CD8-positive, alpha-beta memory T cell (primary cell): ENCODE measurements around the gene PLA2G10. TPM values are rescaled to one million over a fixed set of nuclear protein-coding genes. Genes with fewer than 3 reads are reported as not detected.
"Not testable (repeated sequence)": the region's sequence is repeated elsewhere in the genome, so short reads cannot be mapped to it uniquely, and the experiment has no call there.

Experiments used
- CTCF ChIA-PET: fragments of 350-600 bp; sonication (Branson Sonifier 250); formaldehyde crosslinking; loops from one replicate; lab custom pipeline; 2021; ENCODE audit warnings: antibody characterized with exemption; lab: Charles Lee
- POLR2A ChIA-PET: fragments of 350-600 bp; sonication (Branson Sonifier 250); formaldehyde crosslinking; loops from one replicate; lab custom pipeline; 2021; ENCODE audit warnings: antibody characterized with exemption; lab: Charles Lee
- DNase-seq, 5 donors: peaks; one replicate each; pipeline versions ENCODE4 v3.0.0 to v3.0.0-alpha.2; 2020 to 2022; ENCODE audit warnings: mixed read lengths in 1 of 5
- H3K27ac ChIP-seq: one replicate; pipeline ENCODE4 v1.7.0; 2013; ENCODE audit warnings: low read depth, mild to moderate bottlenecking, low read length, moderate library complexity
- H3K27me3 ChIP-seq: 2 replicates; pipeline ENCODE4 v1.7.0; 2013; ENCODE audit warnings: low read length, mild to moderate bottlenecking; ENCODE audit not compliant: insufficient read depth, poor library complexity, severe bottlenecking
- H3K36me3 ChIP-seq: 2 replicates; pipeline ENCODE4 v1.7.0; 2013; ENCODE audit warnings: mild to moderate bottlenecking, low read length, moderate library complexity; ENCODE audit not compliant: insufficient read depth
- H3K4me1 ChIP-seq: 2 replicates; pipeline ENCODE4 v1.7.0; 2013; ENCODE audit warnings: mild to moderate bottlenecking, low read length, moderate library complexity; ENCODE audit not compliant: insufficient read depth
- H3K4me3 ChIP-seq: 2 replicates; pipeline ENCODE4 v1.7.0; 2013; ENCODE audit warnings: mild to moderate bottlenecking, low read length
- H3K9me3 ChIP-seq: 2 replicates; pipeline ENCODE4 v1.7.0; 2013; ENCODE audit warnings: mild to moderate bottlenecking, low read length
- H3K27ac Mint-ChIP-seq, 8 donors: one replicate each; pipeline ENCODE4 v1.8.0; 2020 to 2021; ENCODE audit warnings: mixed read lengths in 8 of 8, mild to moderate bottlenecking in 6 of 8, inconsistent platforms in 3 of 8, moderate library complexity in 3 of 8
- H3K27me3 Mint-ChIP-seq, 2 donors: one replicate each; pipeline ENCODE4 v1.8.0; 2020 to 2021; ENCODE audit warnings: mixed read lengths in 2 of 2, mild to moderate bottlenecking in 1 of 2, moderate library complexity in 1 of 2
- H3K36me3 Mint-ChIP-seq, 3 donors: one replicate each; pipeline ENCODE4 v1.8.0; 2020 to 2021; ENCODE audit warnings: mixed read lengths in 3 of 3, inconsistent platforms in 1 of 3, mild to moderate bottlenecking in 1 of 3
- H3K4me1 Mint-ChIP-seq, 3 donors: one replicate each; pipeline ENCODE4 v1.8.0; 2020 to 2021; ENCODE audit warnings: mixed read lengths in 3 of 3, inconsistent platforms in 1 of 3, mild to moderate bottlenecking in 1 of 3
- H3K4me3 Mint-ChIP-seq, 7 donors: one replicate each; pipeline ENCODE4 v1.8.0; 2020 to 2021; ENCODE audit warnings: mixed read lengths in 7 of 7, mild to moderate bottlenecking in 6 of 7, moderate library complexity in 4 of 7, inconsistent platforms in 2 of 7
- H3K9me3 Mint-ChIP-seq, 5 donors: one replicate each; pipeline ENCODE4 v1.8.0; 2020 to 2022; ENCODE audit warnings: mixed read lengths in 5 of 5, mild to moderate bottlenecking in 3 of 5, moderate library complexity in 2 of 5, inconsistent platforms in 1 of 5
- polyA plus RNA-seq: library from polyadenylated mRNA; unstranded; fragments of 300-500 nt; fragmentation: Illumina TruSeq; gene quantifications from one replicate; pipeline ENCODE4 v1.2.3, GENCODE V29; 2021
- total RNA-seq, 2 experiments: library from RNA; stranded (reverse); gene quantifications; one replicate each; pipeline ENCODE4 v1.2.3, GENCODE V29; 2021

PLA2G10 gene
- total and polyA plus RNA-seq, 3 experiments from 2014 or later: not detected

DNA sequence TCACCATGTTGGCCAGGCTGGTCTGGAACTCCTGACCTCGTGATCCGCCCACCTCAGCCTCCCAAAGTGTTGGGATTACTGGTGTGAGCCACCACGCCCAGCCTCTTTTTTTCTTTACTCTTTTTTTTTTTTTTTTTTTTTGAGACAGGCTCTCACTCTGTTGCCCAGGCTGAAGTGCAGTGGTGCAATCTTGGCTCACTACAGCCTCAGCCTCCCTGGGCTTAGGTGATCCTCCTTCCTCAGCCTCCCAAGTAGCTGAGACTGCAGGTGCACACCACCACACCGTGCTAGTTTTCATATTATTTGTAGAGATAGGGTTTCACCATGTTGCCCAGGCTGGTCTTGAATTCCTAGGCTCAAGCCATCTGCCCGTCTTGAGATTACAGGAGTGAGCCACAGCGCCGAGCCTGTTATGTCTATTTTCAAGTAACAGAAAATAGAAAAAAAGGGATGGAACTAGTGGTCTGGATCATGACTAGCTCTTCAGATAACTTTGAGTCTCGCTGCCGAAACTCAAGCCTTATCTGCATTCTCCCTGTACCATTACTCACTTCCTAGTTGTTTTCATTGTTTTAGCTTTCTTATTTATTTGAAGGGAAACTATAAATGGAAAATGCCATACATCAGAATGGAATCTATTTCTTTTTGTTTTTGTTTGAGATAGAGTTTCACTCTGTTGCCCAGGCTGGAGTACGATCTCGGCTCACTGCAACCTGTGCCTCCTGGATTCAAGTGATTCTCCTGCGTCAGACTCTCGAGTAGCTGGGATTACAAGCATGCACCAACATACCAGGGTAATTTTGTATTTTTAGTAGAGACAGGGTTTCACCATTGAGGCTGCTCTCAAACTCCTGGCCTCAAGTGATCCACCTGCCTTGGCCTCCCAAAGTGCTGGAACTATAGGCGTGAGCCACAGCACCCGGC, 8.0 kb downstream of the PLA2G10 start:
- H3K36me3 Mint-ChIP-seq, H3K27me3 ChIP-seq, H3K27ac Mint-ChIP-seq, H3K9me3 ChIP-seq, H3K4me1 ChIP-seq, H3K4me3 Mint-ChIP-seq, CTCF ChIA-PET, DNase-seq, H3K36me3 ChIP-seq, H3K27me3 Mint-ChIP-seq, POLR2A ChIA-PET, H3K4me3 ChIP-seq, H3K27ac ChIP-seq, H3K9me3 Mint-ChIP-seq, H3K4me1 Mint-ChIP-seq: not testable (repeated sequence)

DNA sequence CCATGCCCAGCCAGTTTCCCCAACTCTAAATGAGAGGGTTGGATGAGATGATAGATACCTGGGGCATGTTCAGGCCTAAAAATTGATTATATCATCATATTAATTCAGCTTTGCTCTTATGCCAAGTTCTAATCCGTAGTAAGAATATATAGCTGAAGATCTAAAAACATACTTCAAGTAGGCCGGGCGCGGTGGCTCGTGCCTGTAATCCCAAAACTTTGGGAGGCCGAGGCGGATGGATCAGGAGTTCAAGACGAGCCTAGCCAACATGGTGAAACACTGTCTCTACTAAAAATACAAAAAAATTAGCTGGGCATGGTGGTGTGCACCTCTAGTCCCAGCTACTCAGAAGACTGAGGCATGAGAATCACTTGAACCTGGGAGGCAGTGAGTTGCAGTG, 12.0 kb downstream of the PLA2G10 start:
- Histone ChIP-seq H3K9me3 (no peaks in the 10 kb centered on the region), H3K36me3 (no peaks in the 10 kb centered on the region), H3K4me1 (no peaks in the 10 kb centered on the region), H3K27me3 (no peaks in the 10 kb centered on the region), H3K4me3 (no peak overlapping the region), H3K27ac (no peak overlapping the region)
- POLR2A ChIA-PET: no interaction called here
- Mint-ChIP-seq H3K27ac (peak overlapping the region in 1 of 8 donors; percentile 19), H3K27me3 (peaks cover 3 to 14% of the 10 kb centered on the region in 2 donors), H3K9me3 (no peaks in the 10 kb centered on the region), H3K36me3 (no peaks in the 10 kb centered on the region), H3K4me1 (no peaks in the 10 kb centered on the region), H3K4me3 (no peak overlapping the region)
- CTCF ChIA-PET: interaction anchor here (0.7 kb wide), 1 partner anchor 19 kb away, joined by 3 read pairs; no protein-coding TSS in a partner anchor
- DNase-seq: no peak

DNA sequence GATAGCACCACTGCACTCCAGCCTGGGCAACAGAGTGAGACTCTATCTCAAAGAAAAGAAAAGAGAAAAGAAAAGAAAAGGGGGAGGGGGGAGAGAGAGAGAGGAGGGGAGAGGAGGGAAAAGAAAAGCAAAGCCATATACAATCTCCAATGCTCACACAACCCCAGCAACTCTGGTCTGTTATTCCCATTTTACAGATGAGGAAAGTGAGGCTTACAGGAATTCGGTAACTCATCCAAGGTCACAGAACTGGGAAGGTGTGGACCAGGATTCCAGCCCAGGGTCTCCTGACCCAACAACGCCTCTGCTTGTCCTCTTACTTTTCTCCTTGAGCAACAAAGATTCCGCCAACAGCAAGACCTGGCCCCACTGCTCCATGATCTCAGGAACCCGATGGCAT, 13.0 kb downstream of the PLA2G10 start:
- H3K4me1 Mint-ChIP-seq: no peaks in the 10 kb centered on the region
- Histone ChIP-seq H3K27ac (no peak overlapping the region), H3K9me3 (no peaks in the 10 kb centered on the region), H3K4me1 (no peaks in the 10 kb centered on the region), H3K36me3 (no peaks in the 10 kb centered on the region), H3K4me3 (no peak overlapping the region), H3K27me3 (no peaks in the 10 kb centered on the region)
- no peaks in the 10 kb centered on the region for H3K9me3 Mint-ChIP-seq
- no peaks in the 10 kb centered on the region for H3K36me3 Mint-ChIP-seq
- H3K4me3 Mint-ChIP-seq: no peak overlapping the region
- CTCF ChIA-PET: no interaction called here
- POLR2A ChIA-PET: no interaction called here
- DNase-seq: no peak
- H3K27ac Mint-ChIP-seq: no peak overlapping the region
- peaks cover 3 to 14% of the 10 kb centered on the region in 2 donors for H3K27me3 Mint-ChIP-seq

DNA sequence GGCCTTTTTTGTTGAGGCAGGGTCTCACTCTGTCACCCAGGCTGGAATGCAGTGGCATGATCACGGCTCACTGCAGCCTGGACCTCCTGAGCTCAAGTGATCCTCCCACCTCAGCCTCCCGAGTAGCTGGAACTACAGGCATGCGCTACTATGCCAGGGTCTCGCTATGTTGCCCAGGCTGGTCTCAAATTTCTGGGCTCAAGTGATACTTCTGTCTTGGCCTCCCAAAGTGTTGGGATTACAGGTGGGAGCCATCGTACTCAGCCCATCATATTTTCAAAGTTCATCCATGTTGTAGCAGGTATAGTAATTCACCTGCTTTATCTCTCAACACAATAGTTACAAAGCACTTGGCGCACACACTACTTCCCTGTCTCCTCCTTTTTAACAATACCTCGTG, 13.7 kb downstream of the PLA2G10 start:
- H3K9me3 ChIP-seq, H3K27me3 ChIP-seq, H3K9me3 Mint-ChIP-seq, H3K4me1 Mint-ChIP-seq, CTCF ChIA-PET, DNase-seq, H3K27ac ChIP-seq, H3K36me3 Mint-ChIP-seq, H3K4me3 Mint-ChIP-seq, POLR2A ChIA-PET, H3K4me3 ChIP-seq, H3K4me1 ChIP-seq, H3K36me3 ChIP-seq: not testable (repeated sequence)
- Mint-ChIP-seq H3K27ac (peak overlapping the region in 1 of 8 donors; percentile 74), H3K27me3 (peaks cover 3 to 14% of the 10 kb centered on the region in 2 donors)

DNA sequence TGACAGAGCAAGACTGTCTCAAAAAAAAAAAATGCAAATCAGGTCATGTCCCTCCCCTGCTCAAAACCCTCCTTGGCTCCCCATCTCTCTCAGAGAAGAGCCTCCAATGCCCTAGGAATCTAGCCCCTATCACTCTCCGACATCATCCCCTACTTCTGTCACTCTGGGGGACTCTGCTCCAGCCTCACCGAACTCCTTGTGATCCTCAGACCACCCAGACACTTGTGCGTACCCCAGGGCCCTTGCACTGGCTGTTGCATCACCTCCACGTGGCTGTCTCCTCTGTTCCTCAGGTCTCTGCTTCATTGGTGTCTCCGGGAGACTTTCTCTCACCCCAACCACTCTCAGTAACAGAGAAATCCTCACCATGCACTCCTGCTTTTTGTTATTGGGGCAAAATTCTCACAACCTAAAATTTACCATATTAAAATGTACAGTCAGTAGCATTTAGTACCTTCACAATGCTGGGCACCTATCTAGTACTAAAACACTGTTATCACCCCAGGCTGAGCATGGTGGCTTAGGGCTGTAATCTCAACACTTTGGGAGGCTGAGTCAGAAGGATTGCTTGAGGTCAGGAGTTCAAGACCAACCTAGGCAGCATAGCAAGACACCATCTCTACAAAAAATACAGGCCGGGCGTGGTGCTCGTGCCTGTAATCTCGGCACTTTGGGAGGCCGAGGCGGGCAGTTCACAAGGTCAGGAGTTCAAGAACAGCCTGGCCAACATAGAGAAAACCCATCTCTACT, 15.2 kb downstream of the PLA2G10 start:
- H3K9me3 Mint-ChIP-seq: no peaks in the 10 kb centered on the region
- POLR2A ChIA-PET: no interaction called here

DNA sequence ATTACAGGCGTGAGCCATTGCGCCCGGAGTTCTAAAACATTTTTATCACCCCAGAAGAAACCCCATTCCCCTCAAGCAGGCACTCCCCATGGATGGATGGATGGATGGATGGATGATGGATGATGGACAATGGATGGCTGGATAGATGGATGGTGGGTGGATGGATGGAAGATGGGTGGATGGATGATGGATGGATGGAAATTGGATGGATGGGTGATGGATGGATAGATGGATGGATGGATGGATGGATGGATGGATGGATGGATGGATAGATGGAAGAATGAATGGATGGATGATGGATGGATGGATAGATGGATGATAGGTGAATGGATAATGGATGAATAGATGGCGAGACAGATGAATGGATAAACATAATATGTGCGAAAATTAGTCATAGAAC, 16.5 kb downstream of the PLA2G10 start:
- no peaks in the 10 kb centered on the region for H3K27me3 ChIP-seq
- Mint-ChIP-seq H3K9me3 (no peaks in the 10 kb centered on the region), H3K36me3 (no peaks in the 10 kb centered on the region), H3K4me1 (peaks cover 4 to 11% (median 10%) of the 10 kb centered on the region in 3 donors), H3K27ac (no peak overlapping the region), H3K27me3 (peaks cover 4 to 14% of the 10 kb centered on the region in 2 donors), H3K4me3 (no peak overlapping the region)
- no peak overlapping the region for H3K4me3 ChIP-seq
- ChIA-PET POLR2A (no interaction called here), CTCF (no interaction called here)
- no peak overlapping the region for H3K27ac ChIP-seq
- no peaks in the 10 kb centered on the region for H3K9me3 ChIP-seq
- no peak for DNase-seq
- H3K4me1 ChIP-seq: no peaks in the 10 kb centered on the region
- no peaks in the 10 kb centered on the region for H3K36me3 ChIP-seq

More for the DNA sequence above, 15.2 kb downstream of the PLA2G10 start:
- CTCF ChIA-PET: no interaction called here
- Mint-ChIP-seq H3K4me3 (no peak overlapping the region), H3K27me3 (peaks cover 4 to 14% of the 10 kb centered on the region in 2 donors), H3K4me1 (peaks cover 0 to 3% (median 2%) of the 10 kb centered on the region in 3 donors), H3K36me3 (no peaks in the 10 kb centered on the region), H3K27ac (peak overlapping the region in 1 of 8 donors; percentile 18)
- Histone ChIP-seq H3K27ac (no peak overlapping the region), H3K9me3 (no peaks in the 10 kb centered on the region), H3K27me3 (no peaks in the 10 kb centered on the region), H3K4me3 (no peak overlapping the region), H3K4me1 (no peaks in the 10 kb centered on the region), H3K36me3 (no peaks in the 10 kb centered on the region)
- DNase-seq: no peak

DNA sequence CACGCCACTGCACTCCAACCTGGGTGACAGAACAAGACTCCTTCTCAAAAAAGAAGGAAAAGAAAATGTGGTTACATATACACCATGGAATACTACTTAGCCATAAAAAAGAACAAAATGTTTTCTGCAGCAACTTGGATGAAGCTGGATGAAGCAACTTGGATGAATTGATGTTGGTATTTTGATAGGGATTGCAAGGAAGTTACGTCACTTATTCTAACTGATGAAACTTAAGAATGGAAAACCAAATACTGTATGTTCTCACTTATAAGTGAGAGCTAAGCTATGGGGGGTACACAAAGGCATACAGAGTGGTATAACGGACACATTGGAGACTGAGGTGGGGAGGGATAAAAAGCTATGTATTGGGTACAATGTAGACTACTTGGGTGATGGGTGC, 17.5 kb downstream of the PLA2G10 start:
- H3K4me1 ChIP-seq: no peaks in the 10 kb centered on the region
- H3K4me3 Mint-ChIP-seq: no peak overlapping the region
- peaks cover 4 to 14% of the 10 kb centered on the region in 2 donors for H3K27me3 Mint-ChIP-seq
- CTCF ChIA-PET: no interaction called here
- no peaks in the 10 kb centered on the region for H3K9me3 ChIP-seq
- no peak for DNase-seq
- no peak overlapping the region for H3K4me3 ChIP-seq
- no peaks in the 10 kb centered on the region for H3K36me3 Mint-ChIP-seq
- H3K4me1 Mint-ChIP-seq: peaks cover 7 to 20% (median 14%) of the 10 kb centered on the region in 3 donors
- H3K27me3 ChIP-seq: no peaks in the 10 kb centered on the region
- no peaks in the 10 kb centered on the region for H3K9me3 Mint-ChIP-seq
- H3K27ac Mint-ChIP-seq: no peak overlapping the region
- no peak overlapping the region for H3K27ac ChIP-seq
- POLR2A ChIA-PET: no interaction called here
- no peaks in the 10 kb centered on the region for H3K36me3 ChIP-seq

DNA sequence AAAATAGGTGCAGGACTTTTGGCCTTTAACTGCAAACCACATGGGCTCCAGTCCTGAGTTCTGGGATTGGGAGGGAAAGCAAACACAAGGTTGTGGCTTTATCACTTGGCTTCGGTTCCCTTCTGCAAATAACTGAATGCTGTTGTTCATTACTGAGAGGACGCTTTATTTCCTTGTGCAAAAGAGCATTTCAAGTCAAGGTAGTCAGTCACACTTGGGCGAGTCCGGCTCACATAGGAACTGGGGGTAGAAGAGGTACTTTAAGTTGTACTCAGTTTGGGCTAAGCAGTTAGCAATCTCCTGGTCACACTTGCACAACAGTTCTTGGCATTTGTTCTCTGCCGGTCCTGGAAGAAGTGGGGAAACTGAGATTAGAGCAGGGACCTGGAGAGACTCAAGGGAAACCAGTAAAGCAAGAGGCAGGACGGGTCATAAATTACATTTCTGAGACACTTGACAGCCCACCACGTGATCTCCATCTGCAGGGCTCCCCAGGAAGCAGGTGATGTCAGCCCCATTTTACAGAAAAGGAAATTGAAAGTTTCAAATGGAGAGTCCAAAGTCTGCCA, 21.6 kb downstream of the PLA2G10 start:
- H3K9me3 ChIP-seq: no peaks in the 10 kb centered on the region
- H3K4me1 Mint-ChIP-seq: peaks cover 7 to 20% (median 14%) of the 10 kb centered on the region in 3 donors
- no peaks in the 10 kb centered on the region for H3K9me3 Mint-ChIP-seq
- peak overlapping the region in 4 of 8 donors; percentile 23 to 52 (median 28) for H3K27ac Mint-ChIP-seq
- no peaks in the 10 kb centered on the region for H3K27me3 ChIP-seq
- H3K4me3 ChIP-seq: no peak overlapping the region
- H3K4me1 ChIP-seq: no peaks in the 10 kb centered on the region
- CTCF ChIA-PET: no interaction called here
- no peaks in the 10 kb centered on the region for H3K36me3 ChIP-seq
- POLR2A ChIA-PET: no interaction called here
- H3K27ac ChIP-seq: no peak overlapping the region
- no peak for DNase-seq
- peaks cover 0 to 1% of the 10 kb centered on the region in 2 donors for H3K27me3 Mint-ChIP-seq
- peaks cover 0 to 22% (median 3%) of the 10 kb centered on the region in 3 donors for H3K36me3 Mint-ChIP-seq
- H3K4me3 Mint-ChIP-seq: no peak overlapping the region
